ENCODE data around the gene IPO4.

- TF ChIP-seq CTCF (conservative IDR thresholded peaks at IDR 0.05), result no peak
- peak; percentile 95 for TF ChIP-seq ZFX (IDR thresholded peaks at IDR 0.05)
These were observed 6.8 kb upstream of the IPO4 start, which contains the start of gene TM9SF1 for GRCh38 chr14:24195186-24196070.

All from C4-2B (cell line).